IMR-90 (cell line): ENCODE measurements around the gene SLC12A4.

ENCODE experiments used
- FOS ChIP-seq: fragments of 150-350 bp; IDR thresholded peaks from 2 replicates; pipeline ENCODE4 v1.6.1; 2016; ENCODE audit warnings: low read depth, low read length
- POLR2A ChIP-seq: IDR thresholded peaks from 2 replicates; pipeline ENCODE4 v1.6.1; 2012; ENCODE audit warnings: mild to moderate bottlenecking, low read depth, low read length
- SMC3 ChIP-seq: fragments of 150-350 bp; IDR thresholded peaks from 2 replicates; pipeline ENCODE4 v1.6.1; 2016; ENCODE audit warnings: low read depth, mild to moderate bottlenecking, antibody characterized with exemption, low read length, moderate library complexity
- TF ChIP-seq, protein P1 (sequence below): conservative IDR thresholded peaks from 2 replicates; pipeline ENCODE4 v1.5.1; 2012; ENCODE audit warnings: mild to moderate bottlenecking, low read depth, low read length, improper control_type of control experiment

DNA sequence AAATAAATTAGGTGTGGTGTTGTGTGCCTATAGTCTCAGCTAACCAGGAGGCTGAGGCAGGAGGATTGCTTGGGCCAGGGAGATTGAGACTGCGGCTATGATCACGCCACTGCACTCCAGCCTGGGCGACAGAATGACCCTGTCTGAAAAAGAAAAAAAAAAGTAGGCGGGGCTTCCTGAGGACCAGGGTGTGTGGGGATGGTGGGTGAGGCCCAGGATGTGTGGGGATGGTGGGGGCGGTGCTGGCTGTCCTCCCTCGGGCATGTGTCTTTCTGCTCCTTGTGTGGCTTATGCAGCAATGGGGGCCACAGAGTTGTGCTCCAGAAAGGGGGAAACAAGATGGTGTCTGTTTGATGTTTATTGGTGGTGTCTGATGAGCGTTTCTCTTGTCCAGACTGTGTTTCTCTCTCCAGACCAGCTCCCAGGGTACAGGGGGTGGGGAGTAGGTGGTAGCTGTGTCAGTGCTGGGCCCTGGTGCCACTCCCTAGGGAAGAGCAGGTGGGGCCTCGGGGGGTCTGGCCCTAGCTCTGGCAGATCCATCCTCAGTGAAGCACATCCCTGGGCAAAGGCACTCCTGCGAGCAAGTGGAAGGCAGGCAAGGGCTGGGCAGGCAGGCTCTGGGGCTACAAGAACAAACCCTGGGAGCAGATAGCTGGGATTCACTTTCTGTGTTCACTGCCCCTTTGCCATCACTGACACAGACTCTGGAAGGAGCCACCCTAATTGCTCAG, 26.8 kb downstream of the SLC12A4 start:
- TF ChIP-seq FOS, result no peak
- no peak for TF ChIP-seq SMC3
- TF ChIP-seq, protein P1, sequence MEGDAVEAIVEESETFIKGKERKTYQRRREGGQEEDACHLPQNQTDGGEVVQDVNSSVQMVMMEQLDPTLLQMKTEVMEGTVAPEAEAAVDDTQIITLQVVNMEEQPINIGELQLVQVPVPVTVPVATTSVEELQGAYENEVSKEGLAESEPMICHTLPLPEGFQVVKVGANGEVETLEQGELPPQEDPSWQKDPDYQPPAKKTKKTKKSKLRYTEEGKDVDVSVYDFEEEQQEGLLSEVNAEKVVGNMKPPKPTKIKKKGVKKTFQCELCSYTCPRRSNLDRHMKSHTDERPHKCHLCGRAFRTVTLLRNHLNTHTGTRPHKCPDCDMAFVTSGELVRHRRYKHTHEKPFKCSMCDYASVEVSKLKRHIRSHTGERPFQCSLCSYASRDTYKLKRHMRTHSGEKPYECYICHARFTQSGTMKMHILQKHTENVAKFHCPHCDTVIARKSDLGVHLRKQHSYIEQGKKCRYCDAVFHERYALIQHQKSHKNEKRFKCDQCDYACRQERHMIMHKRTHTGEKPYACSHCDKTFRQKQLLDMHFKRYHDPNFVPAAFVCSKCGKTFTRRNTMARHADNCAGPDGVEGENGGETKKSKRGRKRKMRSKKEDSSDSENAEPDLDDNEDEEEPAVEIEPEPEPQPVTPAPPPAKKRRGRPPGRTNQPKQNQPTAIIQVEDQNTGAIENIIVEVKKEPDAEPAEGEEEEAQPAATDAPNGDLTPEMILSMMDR, result no peak
- TF ChIP-seq POLR2A, result no peak
